Neural cell (in vitro differentiated cells): Measurements from ENCODE around the gene INHA. TPM values are rescaled to one million over a fixed set of nuclear protein-coding genes. Genes with fewer than 3 reads are reported as not detected.

ENCODE experiments used
- H2AFZ ChIP-seq: fragments of 200-600, 300-800 bp; sonication (generic), shearing (Covaris generic); 2 replicates; pipeline ENCODE4 v1.6.0; 2014; ENCODE audit warnings: low read depth, mild to moderate bottlenecking, antibody characterized with exemption, low read length, moderate library complexity
- H3F3A ChIP-seq: fragments of 200-600 bp; shearing (Covaris generic); 2 replicates; pipeline ENCODE4 v1.6.1; 2016; ENCODE audit warnings: mild to moderate bottlenecking, moderate library complexity, mixed read lengths, antibody characterized with exemption, low read length; ENCODE audit not compliant: insufficient read depth, poor library complexity, severe bottlenecking
- H3K27ac ChIP-seq: fragments of 200-600, 300-800 bp; sonication (generic), shearing (Covaris generic); 2 replicates; pipeline ENCODE4 v1.5.1; 2014; ENCODE audit warnings: mild to moderate bottlenecking, low read length, moderate library complexity
- H3K27me3 ChIP-seq: fragments of 300-800, 200-600 bp; sonication (generic), shearing (Covaris generic); 2 replicates; pipeline ENCODE4 v1.6.0; 2014; ENCODE audit warnings: mild to moderate bottlenecking, low read depth, low read length, moderate library complexity; ENCODE audit not compliant: insufficient read depth
- H3K36me3 ChIP-seq: fragments of 300-800, 200-600 bp; sonication (generic), shearing (Covaris generic); 2 replicates; pipeline ENCODE4 v1.5.1; 2014; ENCODE audit warnings: mild to moderate bottlenecking, antibody characterized with exemption, low read length, moderate library complexity; ENCODE audit not compliant: insufficient read depth
- H3K4me2 ChIP-seq: fragments of 300-800, 200-600 bp; sonication (generic), shearing (Covaris generic); 2 replicates; pipeline ENCODE4 v1.6.0; 2014; ENCODE audit warnings: mild to moderate bottlenecking, low read length
- H3K4me3 ChIP-seq: fragments of 300-800, 200-600 bp; sonication (generic), shearing (Covaris generic); 2 replicates; pipeline ENCODE4 v1.5.1; 2014; ENCODE audit warnings: mild to moderate bottlenecking, low read length, moderate library complexity
- H3K79me2 ChIP-seq: fragments of 200-600 bp; shearing (Covaris generic); replicated peaks from 2 replicates; pipeline ENCODE4 v1.6.0; 2014; ENCODE audit warnings: mild to moderate bottlenecking, low read length, moderate library complexity; ENCODE audit not compliant: insufficient read depth
- H3K9ac ChIP-seq: fragments of 300-800, 200-600 bp; sonication (generic), shearing (Covaris generic); 2 replicates; pipeline ENCODE4 v1.6.1; 2016; ENCODE audit warnings: mild to moderate bottlenecking, low read length, mixed read lengths
- H3K9me2 ChIP-seq: fragments of 200-600 bp; shearing (Covaris generic); 2 replicates; pipeline ENCODE4 v1.6.1; 2016; ENCODE audit warnings: mild to moderate bottlenecking, low read length, mixed read lengths; ENCODE audit not compliant: insufficient read depth
- H3K9me3 ChIP-seq: fragments of 200-600, 300-800 bp; sonication (generic), shearing (Covaris generic); 2 replicates; pipeline ENCODE4 v1.6.1; 2016; ENCODE audit warnings: mild to moderate bottlenecking, mixed run types, low read length, moderate library complexity, mixed read lengths
- H4K20me1 ChIP-seq: fragments of 200-600 bp; shearing (Covaris generic); 2 replicates; pipeline ENCODE4 v1.6.1; 2016; ENCODE audit warnings: mild to moderate bottlenecking, mixed run types; ENCODE audit not compliant: insufficient read depth
- EP300 ChIP-seq: fragments of 450-650 bp; conservative IDR thresholded peaks from 2 replicates; pipeline ENCODE4 v1.6.1; 2014; ENCODE audit warnings: antibody characterized with exemption, mild to moderate bottlenecking, moderate library complexity; ENCODE audit not compliant: poor library complexity, severe bottlenecking
- EZH2 ChIP-seq: fragments of 200-600, 300-800 bp; shearing (Covaris generic), sonication (generic); IDR thresholded peaks from 2 replicates; pipeline ENCODE4 v1.6.1; 2014; ENCODE audit warnings: antibody characterized with exemption, low read length, borderline replicate concordance, mild to moderate bottlenecking; ENCODE audit not compliant: insufficient read depth, poor library complexity, severe bottlenecking
- MXI1 ChIP-seq: fragments of 450-650 bp; conservative IDR thresholded peaks from 2 replicates; pipeline ENCODE4 v1.6.1; 2014; ENCODE audit warnings: antibody characterized with exemption, mild to moderate bottlenecking; ENCODE audit not compliant: poor library complexity, severe bottlenecking
- POLR2AphosphoS5 ChIP-seq: IDR thresholded peaks from 2 replicates; pipeline ENCODE4 v1.6.1; 2012
- RAD21 ChIP-seq: fragments of 450-650 bp; conservative IDR thresholded peaks from 2 replicates; pipeline ENCODE4 v1.6.1; 2014; ENCODE audit warnings: antibody characterized with exemption, mild to moderate bottlenecking, moderate library complexity
- SMC3 ChIP-seq: fragments of 450-650 bp; conservative IDR thresholded peaks from 2 replicates; pipeline ENCODE4 v1.6.1; 2014; ENCODE audit warnings: antibody characterized with exemption, mild to moderate bottlenecking, moderate library complexity; ENCODE audit not compliant: poor library complexity
- TAF1 ChIP-seq: IDR thresholded peaks from 2 replicates; pipeline ENCODE4 v1.6.1; 2012; ENCODE audit warnings: low read depth
- polyA minus RNA-seq: library from RNA; depleted of rRNA, polyadenylated mRNA; stranded (reverse); fragments of >200 nt; gene quantifications from 2 replicates; pipeline ENCODE4 v1.2.3, GENCODE V29; 2014
- polyA plus RNA-seq: library from polyadenylated mRNA; depleted of rRNA; stranded (reverse); fragments of >200 nt; gene quantifications from 2 replicates; pipeline ENCODE4 v1.2.3, GENCODE V29; 2014
- TF ChIP-seq, protein P1 (sequence below): IDR thresholded peaks from 2 replicates; pipeline ENCODE4 v1.6.1; 2012; ENCODE audit warnings: borderline replicate concordance
- TF ChIP-seq, protein P2 (sequence below): fragments of 450-650 bp; IDR thresholded peaks from 2 replicates; pipeline ENCODE4 v1.5.1; 2014; ENCODE audit warnings: antibody characterized with exemption, mild to moderate bottlenecking, moderate library complexity; ENCODE audit not compliant: poor library complexity, severe bottlenecking

The INHA gene, protein sequence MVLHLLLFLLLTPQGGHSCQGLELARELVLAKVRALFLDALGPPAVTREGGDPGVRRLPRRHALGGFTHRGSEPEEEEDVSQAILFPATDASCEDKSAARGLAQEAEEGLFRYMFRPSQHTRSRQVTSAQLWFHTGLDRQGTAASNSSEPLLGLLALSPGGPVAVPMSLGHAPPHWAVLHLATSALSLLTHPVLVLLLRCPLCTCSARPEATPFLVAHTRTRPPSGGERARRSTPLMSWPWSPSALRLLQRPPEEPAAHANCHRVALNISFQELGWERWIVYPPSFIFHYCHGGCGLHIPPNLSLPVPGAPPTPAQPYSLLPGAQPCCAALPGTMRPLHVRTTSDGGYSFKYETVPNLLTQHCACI
- polyA plus RNA-seq (2.7 and 5.6 TPM in 2 replicates), polyA minus RNA-seq (0.46 TPM in 1 of 2 replicates, not detected in the other)

DNA sequence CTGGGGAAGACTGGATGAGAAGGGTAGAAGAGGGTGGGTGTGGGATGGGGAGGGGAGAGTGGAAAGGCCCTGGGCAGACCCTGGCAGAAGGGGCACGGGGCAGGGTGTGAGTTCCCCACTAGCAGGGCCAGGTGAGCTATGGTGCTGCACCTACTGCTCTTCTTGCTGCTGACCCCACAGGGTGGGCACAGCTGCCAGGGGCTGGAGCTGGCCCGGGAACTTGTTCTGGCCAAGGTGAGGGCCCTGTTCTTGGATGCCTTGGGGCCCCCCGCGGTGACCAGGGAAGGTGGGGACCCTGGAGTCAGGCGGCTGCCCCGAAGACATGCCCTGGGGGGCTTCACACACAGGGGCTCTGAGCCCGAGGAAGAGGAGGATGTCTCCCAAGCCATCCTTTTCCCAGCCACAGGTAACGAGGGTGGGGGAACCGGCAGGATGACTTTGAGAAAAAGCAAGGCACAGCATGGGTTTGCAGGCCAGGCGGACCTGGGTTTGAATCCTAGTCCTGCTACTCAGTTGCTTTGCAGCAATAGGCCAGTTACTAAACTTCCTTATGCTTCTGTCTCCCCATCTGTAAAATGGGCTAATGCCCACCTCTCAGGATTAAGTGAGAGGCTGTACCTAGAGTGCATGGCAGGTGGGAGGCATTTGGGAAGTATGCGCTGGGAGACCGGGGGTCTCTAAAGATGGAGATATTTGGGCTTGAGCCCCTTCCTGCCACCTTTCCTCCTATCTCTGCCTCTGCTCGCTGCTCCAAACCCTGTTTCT is at the start of gene INHA:
INHA (plus strand) TSS at position 74 of the 765 bp plus-strand sequence; CDS start at position 139, 65 bp downstream.
- H3K9me3 ChIP-seq, result no peaks in the 10 kb centered on the region
- H3K36me3 ChIP-seq, result no peaks in the 10 kb centered on the region
- H3K4me3 ChIP-seq, result peak within 1 kb of the TSS; percentile 69
- H3K9ac ChIP-seq, result peak within 1 kb of the TSS; percentile 77
- H3K27ac ChIP-seq, result peak within 1 kb of the TSS; percentile 58
- H4K20me1 ChIP-seq, result no peaks in the 10 kb centered on the region
- peaks cover 5% of the 10 kb centered on the region for H3K79me2 ChIP-seq
- no peaks in the 10 kb centered on the region for H3K9me2 ChIP-seq
- H3F3A ChIP-seq, result no peaks in the 10 kb centered on the region
- H2AFZ ChIP-seq, result peak within 1 kb of the TSS; percentile 1
- TF ChIP-seq, protein P1, sequence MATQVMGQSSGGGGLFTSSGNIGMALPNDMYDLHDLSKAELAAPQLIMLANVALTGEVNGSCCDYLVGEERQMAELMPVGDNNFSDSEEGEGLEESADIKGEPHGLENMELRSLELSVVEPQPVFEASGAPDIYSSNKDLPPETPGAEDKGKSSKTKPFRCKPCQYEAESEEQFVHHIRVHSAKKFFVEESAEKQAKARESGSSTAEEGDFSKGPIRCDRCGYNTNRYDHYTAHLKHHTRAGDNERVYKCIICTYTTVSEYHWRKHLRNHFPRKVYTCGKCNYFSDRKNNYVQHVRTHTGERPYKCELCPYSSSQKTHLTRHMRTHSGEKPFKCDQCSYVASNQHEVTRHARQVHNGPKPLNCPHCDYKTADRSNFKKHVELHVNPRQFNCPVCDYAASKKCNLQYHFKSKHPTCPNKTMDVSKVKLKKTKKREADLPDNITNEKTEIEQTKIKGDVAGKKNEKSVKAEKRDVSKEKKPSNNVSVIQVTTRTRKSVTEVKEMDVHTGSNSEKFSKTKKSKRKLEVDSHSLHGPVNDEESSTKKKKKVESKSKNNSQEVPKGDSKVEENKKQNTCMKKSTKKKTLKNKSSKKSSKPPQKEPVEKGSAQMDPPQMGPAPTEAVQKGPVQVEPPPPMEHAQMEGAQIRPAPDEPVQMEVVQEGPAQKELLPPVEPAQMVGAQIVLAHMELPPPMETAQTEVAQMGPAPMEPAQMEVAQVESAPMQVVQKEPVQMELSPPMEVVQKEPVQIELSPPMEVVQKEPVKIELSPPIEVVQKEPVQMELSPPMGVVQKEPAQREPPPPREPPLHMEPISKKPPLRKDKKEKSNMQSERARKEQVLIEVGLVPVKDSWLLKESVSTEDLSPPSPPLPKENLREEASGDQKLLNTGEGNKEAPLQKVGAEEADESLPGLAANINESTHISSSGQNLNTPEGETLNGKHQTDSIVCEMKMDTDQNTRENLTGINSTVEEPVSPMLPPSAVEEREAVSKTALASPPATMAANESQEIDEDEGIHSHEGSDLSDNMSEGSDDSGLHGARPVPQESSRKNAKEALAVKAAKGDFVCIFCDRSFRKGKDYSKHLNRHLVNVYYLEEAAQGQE, result no peak
- no peak for TF ChIP-seq RAD21
- TF ChIP-seq, protein P2, sequence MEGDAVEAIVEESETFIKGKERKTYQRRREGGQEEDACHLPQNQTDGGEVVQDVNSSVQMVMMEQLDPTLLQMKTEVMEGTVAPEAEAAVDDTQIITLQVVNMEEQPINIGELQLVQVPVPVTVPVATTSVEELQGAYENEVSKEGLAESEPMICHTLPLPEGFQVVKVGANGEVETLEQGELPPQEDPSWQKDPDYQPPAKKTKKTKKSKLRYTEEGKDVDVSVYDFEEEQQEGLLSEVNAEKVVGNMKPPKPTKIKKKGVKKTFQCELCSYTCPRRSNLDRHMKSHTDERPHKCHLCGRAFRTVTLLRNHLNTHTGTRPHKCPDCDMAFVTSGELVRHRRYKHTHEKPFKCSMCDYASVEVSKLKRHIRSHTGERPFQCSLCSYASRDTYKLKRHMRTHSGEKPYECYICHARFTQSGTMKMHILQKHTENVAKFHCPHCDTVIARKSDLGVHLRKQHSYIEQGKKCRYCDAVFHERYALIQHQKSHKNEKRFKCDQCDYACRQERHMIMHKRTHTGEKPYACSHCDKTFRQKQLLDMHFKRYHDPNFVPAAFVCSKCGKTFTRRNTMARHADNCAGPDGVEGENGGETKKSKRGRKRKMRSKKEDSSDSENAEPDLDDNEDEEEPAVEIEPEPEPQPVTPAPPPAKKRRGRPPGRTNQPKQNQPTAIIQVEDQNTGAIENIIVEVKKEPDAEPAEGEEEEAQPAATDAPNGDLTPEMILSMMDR, result no peak
- TF ChIP-seq MXI1, result no peak
- TF ChIP-seq EP300, result no peak
- TF ChIP-seq SMC3, result no peak
- no peak for TF ChIP-seq POLR2AphosphoS5
- TF ChIP-seq TAF1, result no peak
- no peak for TF ChIP-seq EZH2
- H3K27me3 ChIP-seq, result no peaks in the 10 kb centered on the region
- H3K4me2 ChIP-seq, result peak within 1 kb of the TSS; percentile 68

DNA sequence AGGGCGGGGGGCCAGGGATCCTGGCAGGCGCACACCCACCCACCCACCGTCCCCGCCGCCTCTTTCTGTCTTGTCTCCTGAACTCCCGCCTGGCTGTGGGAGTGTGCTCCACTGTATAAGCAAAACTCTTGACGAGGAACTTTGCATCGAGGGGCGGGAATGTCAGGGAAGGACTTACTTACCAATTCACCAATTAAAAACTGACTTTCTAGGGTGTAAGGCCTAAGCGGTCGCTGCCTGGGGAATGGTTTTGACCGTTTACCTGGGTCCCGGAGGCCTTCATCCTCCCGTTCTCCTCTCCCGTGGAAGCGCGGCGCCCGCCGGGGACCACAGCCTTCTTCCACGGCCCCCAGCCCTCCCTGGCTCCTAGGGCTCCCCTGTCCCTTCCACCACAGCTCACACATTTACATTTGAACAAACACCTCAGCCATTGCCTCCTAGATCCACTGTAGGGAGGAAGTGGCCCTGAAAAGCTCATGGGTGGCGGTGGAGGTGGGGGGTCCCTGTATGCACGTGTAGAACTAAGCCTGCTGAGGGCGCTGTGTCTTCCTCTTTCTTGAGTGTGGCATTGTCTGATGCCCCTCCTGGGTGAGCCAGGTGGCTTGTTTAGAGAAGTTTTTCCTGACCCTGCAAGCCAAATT is 49.0 kb upstream of the INHA start:
- no peak overlapping the region for H3K4me2 ChIP-seq
- TF ChIP-seq, protein P2, result no peak
- no peak for TF ChIP-seq EP300
- TF ChIP-seq POLR2AphosphoS5, result no peak
- no peak for TF ChIP-seq SMC3
- TF ChIP-seq EZH2, result no peak
- TF ChIP-seq, protein P1, result no peak
- no peak for TF ChIP-seq RAD21
- TF ChIP-seq TAF1, result no peak
- no peak for TF ChIP-seq MXI1
- no peak overlapping the region for H2AFZ ChIP-seq
- no peaks in the 10 kb centered on the region for H4K20me1 ChIP-seq
- H3K36me3 ChIP-seq, result no peaks in the 10 kb centered on the region
- peak overlapping the region; percentile 55 for H3K4me3 ChIP-seq
- H3K79me2 ChIP-seq, result no peaks in the 10 kb centered on the region
- no peaks in the 10 kb centered on the region for H3F3A ChIP-seq
- H3K27me3 ChIP-seq, result no peaks in the 10 kb centered on the region
- H3K9me2 ChIP-seq, result no peaks in the 10 kb centered on the region
- no peak overlapping the region for H3K9ac ChIP-seq
- H3K27ac ChIP-seq, result no peak overlapping the region
- no peaks in the 10 kb centered on the region for H3K9me3 ChIP-seq
